Activated T-cell treated with anti-CD3 and anti-CD28 coated beads, Interleukin-2, amount 50 U/mL, for 4 hours (primary cell): Measurements from ENCODE around the gene CAMK2G. TPM values are rescaled to one million over a fixed set of nuclear protein-coding genes. Genes with fewer than 3 reads are reported as not detected.

ENCODE experiments used
- ATAC-seq, 2 donors: fragments of 200-7000 bp; cut with Tn5 transposase; one replicate each; pipeline ENCODE4 v1.10.0; 2021
- DNase-seq: peaks from one replicate; pipeline ENCODE4 v3.0.0-alpha.2; 2020
- H3K27me3 Mint-ChIP-seq: one replicate; pipeline ENCODE4 v1.8.0; 2021; ENCODE audit warnings: low read depth, mixed read lengths
- H3K36me3 Mint-ChIP-seq: one replicate; pipeline ENCODE4 v1.8.0; 2022; ENCODE audit warnings: mixed read lengths; ENCODE audit not compliant: insufficient read depth
- H3K4me1 Mint-ChIP-seq: one replicate; pipeline ENCODE4 v1.8.0; 2021; ENCODE audit warnings: low read depth, mixed read lengths
- H3K4me3 Mint-ChIP-seq: one replicate; pipeline ENCODE4 v1.8.0; 2021; ENCODE audit warnings: mild to moderate bottlenecking, moderate library complexity, mixed read lengths
- H3K9me3 Mint-ChIP-seq: one replicate; pipeline ENCODE4 v1.8.0; 2021; ENCODE audit warnings: mixed read lengths
- total RNA-seq, 3 donors: library from RNA; stranded (reverse); gene quantifications; one replicate each; pipeline ENCODE4 v1.2.1, GENCODE V29; 2021

CAMK2G gene
- total RNA-seq, 3 donors from 2014 or later, result 14.5 to 20.7 (median 16.6) TPM

DNA sequence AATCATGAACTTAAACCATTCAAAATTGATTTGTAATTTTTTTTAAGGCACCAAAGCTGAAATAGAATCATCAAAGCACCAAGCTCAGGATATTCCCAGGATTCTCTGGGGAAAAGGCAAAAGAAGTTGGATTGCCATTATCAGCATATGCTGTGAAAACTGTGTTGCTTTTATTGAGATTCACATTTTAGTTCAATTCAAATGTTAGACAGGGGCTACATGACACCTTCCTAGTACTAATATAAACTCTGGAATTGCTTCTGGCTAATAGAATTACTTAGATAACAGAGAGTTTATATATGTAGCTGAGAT is 58.7 kb downstream of the CAMK2G start:
- H3K4me1 Mint-ChIP-seq, result peaks cover 2% of the 10 kb centered on the region
- peaks cover 19% of the 10 kb centered on the region for H3K36me3 Mint-ChIP-seq
- ATAC-seq (no peak), DNase-seq (no peak)
- H3K27me3 Mint-ChIP-seq, result no peaks in the 10 kb centered on the region
- H3K4me3 Mint-ChIP-seq, result no peak overlapping the region
- no peaks in the 10 kb centered on the region for H3K9me3 Mint-ChIP-seq

DNA sequence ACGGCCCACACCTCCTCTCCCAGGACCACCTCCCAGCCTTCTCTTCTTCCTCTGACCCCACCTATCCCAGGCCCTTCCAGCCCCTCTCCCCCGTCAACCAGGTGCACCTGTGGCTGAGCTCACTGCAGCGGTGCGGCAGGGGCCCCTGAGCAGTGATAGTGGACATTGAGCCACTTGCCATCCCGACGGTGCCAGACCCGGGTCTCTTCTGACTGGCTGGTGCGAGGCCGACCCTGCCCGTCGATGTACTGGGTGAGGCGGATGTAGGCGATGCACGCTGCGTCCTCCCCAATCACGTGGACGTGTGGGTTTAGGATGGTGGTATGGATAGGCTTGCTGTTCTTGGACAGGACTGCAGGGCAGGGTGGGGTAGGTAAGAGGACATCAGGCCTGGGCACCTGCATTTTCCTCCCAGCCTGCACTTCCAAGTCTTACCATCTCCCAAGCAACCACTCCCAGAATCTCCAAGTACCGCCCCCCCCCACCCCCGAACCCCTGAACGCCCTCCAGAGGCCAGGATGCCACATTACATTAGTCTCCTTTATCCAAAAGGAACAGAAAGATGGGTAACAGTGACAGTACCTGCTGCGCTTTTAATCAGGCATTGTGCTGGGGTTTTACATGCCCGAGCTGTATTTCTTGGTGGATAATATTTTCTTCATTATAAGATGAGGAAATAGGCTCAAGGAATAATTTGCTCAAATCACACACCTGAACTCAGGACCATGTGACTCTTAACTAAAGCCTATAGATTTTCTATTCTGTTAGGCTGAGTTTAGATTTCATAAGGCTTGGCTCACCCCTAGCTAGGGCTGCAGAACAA is 59.2 kb downstream of the CAMK2G start:
- H3K9me3 Mint-ChIP-seq, result no peaks in the 10 kb centered on the region
- H3K36me3 Mint-ChIP-seq, result peaks cover 19% of the 10 kb centered on the region
- ATAC-seq (no peak), DNase-seq (no peak)
- H3K4me1 Mint-ChIP-seq, result peaks cover 6% of the 10 kb centered on the region
- no peak overlapping the region for H3K4me3 Mint-ChIP-seq
- no peaks in the 10 kb centered on the region for H3K27me3 Mint-ChIP-seq

DNA sequence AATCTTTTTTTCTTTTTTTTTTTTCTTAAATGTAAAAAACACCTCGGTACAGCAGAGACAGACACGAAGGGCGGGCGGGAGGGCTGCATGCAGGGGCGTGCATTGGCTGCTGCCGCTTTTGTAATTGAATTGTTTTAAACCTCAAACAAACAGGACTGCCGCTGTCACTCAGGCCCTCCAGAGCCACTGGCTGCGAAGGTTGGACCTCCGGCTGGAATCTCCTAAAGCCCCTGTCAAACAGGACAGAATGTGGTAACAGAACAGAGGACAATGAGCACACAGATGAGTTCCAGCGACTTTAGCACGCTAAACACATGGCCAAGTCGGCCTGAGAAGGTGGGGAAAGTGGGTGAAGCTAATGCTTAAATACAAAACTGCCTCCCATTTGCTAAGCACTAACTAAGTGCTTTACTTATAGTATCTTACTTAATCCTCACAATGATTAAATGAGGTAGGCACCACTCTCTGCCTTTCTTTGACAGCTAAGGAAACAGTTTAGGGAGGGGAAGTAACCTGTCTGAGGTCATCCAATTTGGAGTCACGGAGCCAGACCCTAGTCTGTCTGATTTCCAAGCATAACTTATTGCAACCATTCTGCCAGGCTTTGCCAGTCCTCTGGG is 60.0 kb downstream of the CAMK2G start:
- H3K4me3 Mint-ChIP-seq, result no peak overlapping the region
- no peak for ATAC-seq
- no peak for DNase-seq
- peaks cover 13% of the 10 kb centered on the region for H3K4me1 Mint-ChIP-seq
- H3K36me3 Mint-ChIP-seq, result peaks cover 20% of the 10 kb centered on the region
- no peaks in the 10 kb centered on the region for H3K27me3 Mint-ChIP-seq
- H3K9me3 Mint-ChIP-seq, result no peaks in the 10 kb centered on the region

DNA sequence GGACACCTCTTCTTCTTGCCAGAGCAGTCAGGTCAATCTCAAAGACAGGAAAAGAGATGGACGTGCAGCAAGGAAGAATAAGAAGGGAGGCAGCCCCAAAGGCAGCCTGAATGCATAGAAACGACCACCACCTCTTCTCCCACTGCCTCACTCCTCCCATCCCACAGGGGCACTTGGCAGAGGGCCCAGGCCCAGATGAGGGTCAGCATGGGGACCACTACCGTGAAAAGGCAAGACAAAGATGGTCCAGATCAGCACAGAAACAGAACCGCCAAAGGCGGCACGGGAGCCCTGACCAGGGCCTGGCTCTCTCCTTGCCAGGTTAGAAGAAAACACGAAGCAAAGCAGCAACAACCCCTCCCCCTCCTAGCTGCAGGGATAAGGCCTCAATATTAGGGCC is 61.0 kb downstream of the CAMK2G start:
- no peak for ATAC-seq
- H3K9me3 Mint-ChIP-seq, result no peaks in the 10 kb centered on the region
- H3K27me3 Mint-ChIP-seq, result no peaks in the 10 kb centered on the region
- no peak overlapping the region for H3K4me3 Mint-ChIP-seq
- peaks cover 22% of the 10 kb centered on the region for H3K4me1 Mint-ChIP-seq
- no peak for DNase-seq
- peaks cover 29% of the 10 kb centered on the region for H3K36me3 Mint-ChIP-seq

DNA sequence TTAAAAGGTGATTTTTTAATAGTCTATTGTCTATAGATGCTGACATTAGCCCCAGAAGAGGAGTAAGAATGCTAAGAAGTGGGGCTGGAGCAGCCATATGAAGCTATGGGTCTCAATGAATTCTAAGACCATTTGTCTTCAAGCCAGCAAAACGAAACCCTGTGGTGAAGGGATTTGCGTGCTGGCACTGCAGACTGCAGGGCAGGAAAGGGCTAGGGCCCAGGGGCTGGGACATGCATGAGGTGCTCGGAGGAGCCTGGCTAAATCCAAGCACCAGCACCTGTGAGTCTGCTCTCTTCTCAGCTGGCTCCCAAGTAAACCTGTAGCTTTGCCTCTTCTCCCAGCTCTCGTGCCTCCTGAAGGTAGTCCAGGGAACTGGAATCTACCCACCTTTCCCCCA is 61.7 kb downstream of the CAMK2G start:
- no peak for DNase-seq
- ATAC-seq, result no peak
- Mint-ChIP-seq H3K4me3 (peak overlapping the region; percentile 19), H3K9me3 (no peaks in the 10 kb centered on the region), H3K4me1 (peaks cover 25% of the 10 kb centered on the region), H3K27me3 (no peaks in the 10 kb centered on the region), H3K36me3 (peaks cover 29% of the 10 kb centered on the region)

DNA sequence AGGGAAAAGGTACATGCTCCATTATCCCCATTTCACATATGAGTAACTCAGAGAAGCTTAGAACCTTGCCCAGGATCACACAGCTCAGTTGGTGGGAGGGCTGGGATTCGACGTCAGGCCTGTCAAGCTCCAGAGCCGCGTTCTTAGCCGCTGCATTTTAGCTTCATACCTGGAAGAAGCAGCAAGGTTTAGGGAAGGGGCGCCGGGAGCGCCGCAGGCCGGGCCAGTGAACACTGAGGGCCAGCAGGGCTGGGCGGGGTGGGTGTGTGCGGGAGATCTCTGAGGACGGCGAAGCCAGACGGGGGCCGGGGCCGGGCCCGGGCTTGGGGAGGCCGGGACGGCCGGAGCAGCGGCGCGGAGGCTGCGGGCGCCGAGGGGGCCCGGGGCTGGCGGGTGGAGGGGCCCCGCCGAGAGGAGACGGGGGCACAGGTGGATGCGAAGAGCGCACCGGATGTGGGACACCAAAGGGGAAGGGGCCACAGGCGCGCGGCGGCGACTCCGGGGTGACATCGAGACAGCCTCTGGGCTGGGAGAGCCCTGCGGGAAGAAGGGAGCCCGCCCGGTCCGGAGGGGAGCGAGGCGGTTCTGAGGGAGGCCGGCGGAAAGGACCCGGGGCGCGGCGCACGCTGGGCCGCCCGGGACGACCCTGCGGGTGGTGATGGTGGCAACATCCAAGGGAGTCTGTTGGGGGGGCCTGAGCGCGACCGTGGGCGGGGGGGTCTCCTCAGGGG is 63.5 kb downstream of the CAMK2G start:
- ATAC-seq (peak; percentile 37 to 38), DNase-seq (peak; percentile 44)
- Mint-ChIP-seq H3K4me3 (peak overlapping the region; percentile 86), H3K36me3 (peaks cover 39% of the 10 kb centered on the region), H3K27me3 (no peaks in the 10 kb centered on the region), H3K9me3 (no peaks in the 10 kb centered on the region), H3K4me1 (peaks cover 43% of the 10 kb centered on the region)

DNA sequence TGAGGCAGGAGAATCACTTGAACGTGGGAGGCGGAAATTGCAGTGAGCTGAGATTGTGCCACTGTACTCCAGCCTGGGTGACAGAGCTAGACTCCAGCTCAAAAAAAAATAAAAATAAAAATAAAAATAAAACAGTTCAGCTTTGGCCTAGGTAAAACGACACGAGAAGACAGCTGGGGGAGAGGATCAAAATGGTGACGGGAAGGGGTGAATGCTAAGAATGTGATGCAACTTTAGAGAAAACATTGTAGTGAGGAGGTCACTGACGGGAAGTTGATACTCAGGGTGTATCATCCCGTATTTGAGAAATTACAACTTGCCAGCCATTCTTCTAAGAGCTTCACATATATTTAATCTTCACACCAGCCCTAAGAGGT is 64.0 kb downstream of the CAMK2G start:
- Mint-ChIP-seq H3K36me3 (peaks cover 42% of the 10 kb centered on the region), H3K4me1 (peaks cover 48% of the 10 kb centered on the region), H3K27me3 (no peaks in the 10 kb centered on the region), H3K4me3 (peak overlapping the region; percentile 86), H3K9me3 (no peaks in the 10 kb centered on the region)
- DNase-seq (no peak), ATAC-seq (peak in 1 of 2 donors; percentile 1)

DNA sequence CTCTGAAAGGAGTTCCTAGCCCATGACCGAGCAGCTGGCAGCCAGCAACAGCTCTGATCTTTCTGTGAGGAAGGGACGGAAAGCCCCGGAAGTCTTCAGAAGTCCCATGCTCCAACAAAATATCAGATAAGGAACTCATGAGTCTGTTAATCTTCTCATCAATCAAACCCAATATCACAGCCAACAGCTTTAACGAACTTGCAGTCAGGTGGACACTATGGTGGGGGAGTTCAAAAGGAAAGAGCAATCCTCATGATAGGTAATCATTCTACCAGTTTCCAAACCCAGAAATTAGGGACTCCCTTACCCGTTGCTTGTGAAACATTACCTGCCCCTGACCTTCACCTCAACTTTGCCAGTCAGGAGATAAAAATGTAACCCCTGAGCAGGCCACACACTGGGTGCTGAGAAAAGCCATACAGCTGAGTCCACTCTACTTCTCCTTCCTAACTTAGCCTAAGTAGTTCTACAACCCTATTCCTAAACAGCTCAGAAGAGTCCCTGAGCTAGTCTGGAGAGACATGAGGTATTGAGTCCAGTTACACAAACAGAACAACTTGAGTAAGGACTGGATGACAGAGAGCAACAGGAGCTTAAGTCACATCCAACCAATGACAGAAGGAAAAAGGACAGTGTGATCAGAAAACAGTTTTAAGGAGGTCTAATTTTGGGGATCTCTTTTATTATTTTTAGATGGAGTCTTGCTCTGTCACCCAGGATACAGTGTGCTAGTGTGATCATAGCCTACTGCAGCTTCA is 65.1 kb downstream of the CAMK2G start:
- no peaks in the 10 kb centered on the region for H3K9me3 Mint-ChIP-seq
- ATAC-seq (no peak), DNase-seq (no peak)
- H3K27me3 Mint-ChIP-seq, result no peaks in the 10 kb centered on the region
- H3K4me3 Mint-ChIP-seq, result peak overlapping the region; percentile 86
- H3K4me1 Mint-ChIP-seq, result peaks cover 48% of the 10 kb centered on the region
- H3K36me3 Mint-ChIP-seq, result peaks cover 43% of the 10 kb centered on the region

DNA sequence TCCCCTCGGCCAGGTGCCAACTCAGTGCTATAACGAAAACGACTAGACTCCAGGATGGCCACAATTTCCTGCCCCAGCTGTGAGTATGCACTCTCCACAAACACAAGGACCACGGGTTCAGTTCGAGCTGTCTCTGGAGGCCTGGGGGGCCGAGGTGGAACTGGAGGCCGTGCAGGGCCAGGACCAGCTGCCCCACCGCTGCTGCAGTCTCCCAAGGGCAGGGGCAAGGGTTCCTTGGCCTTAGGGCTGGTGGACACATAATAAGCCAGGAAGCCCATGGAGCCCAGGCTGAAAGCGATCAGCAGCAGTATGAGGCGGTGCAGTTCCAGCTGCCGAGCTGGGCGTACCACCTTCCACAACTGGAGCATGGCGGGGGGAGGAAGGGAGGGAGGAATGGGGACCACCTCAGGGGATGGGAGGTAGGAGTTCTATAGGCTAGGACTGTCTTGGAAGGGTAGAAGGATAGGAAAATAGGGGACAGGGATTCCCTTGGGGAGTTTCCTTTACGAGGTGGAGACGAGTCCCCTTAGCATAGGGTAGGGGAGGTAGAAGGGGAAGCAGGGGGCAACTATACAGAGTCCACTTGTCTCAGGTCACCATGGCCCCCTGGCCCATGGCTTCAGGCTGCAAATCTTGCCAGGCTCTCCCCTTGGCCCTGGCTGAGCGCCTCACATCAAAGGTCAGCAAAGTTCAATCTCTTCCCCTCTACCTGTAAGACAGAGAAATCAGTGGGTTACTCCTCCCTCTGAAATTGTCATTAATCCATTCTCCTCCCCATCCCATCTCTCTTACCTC is 66.1 kb downstream of the CAMK2G start:
- peaks cover 43% of the 10 kb centered on the region for H3K36me3 Mint-ChIP-seq
- H3K4me1 Mint-ChIP-seq, result peaks cover 53% of the 10 kb centered on the region
- ATAC-seq (no peak), DNase-seq (no peak)
- no peak overlapping the region for H3K4me3 Mint-ChIP-seq
- no peaks in the 10 kb centered on the region for H3K27me3 Mint-ChIP-seq
- no peaks in the 10 kb centered on the region for H3K9me3 Mint-ChIP-seq

DNA sequence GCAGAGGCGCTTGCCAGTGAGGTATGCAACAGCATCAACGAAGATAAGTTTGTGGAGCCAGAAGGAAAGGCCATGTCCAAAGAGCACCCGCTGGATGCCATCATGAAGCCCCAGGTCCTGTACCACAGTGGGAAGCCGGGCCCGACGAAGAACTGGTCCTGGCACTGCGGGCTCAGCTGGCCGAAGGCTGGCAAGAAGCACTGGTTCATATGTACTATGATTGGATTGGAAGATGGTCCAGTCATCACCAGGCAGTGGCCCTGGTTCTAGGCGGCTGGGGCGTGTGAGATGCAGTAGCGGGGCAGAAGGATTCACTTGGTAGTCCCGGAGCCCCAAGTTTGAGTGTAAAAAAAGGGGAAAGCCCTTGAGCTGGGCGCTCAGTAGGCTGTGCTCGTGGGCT is 66.9 kb downstream of the CAMK2G start:
- Mint-ChIP-seq H3K4me1 (peaks cover 51% of the 10 kb centered on the region), H3K4me3 (no peak overlapping the region), H3K9me3 (no peaks in the 10 kb centered on the region), H3K36me3 (peaks cover 43% of the 10 kb centered on the region), H3K27me3 (no peaks in the 10 kb centered on the region)
- ATAC-seq (no peak), DNase-seq (no peak)

DNA sequence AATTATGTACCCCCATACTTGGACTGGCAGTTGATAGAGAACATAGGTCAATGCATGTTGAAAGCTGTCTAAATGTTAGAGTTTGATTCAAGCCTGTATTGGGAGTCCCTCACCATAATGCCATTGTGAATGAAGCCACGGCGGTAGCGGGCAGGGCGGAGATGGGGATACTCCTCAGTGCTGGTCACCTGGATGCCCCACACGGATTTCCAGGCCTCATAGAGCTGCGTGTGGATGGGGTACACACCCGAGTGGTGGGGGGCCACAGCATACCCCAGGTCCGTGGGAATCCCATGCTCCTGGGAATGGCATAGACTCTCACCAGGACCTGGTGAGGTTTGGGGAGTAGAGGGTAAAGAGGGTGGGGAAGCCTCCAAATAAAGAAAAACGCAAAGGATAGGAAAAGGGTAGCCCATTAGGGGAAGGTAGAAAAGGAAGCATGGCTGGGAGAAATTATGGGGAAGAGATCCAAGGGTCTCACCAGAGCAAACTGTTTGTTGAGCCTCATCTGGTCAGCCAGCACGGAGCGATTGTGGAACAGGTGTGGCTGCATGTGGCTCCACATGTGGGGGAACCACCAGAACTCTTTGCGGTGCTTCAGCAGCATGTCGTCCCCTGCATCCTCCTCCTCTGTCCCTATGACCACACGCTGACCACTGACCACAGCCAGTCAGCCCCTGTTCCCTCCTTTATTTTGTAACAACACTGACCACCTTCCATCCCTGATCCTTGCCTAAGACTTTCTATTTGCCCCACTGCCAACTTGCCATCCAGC is 68.0 kb downstream of the CAMK2G start:
- DNase-seq (no peak), ATAC-seq (no peak)
- Mint-ChIP-seq H3K27me3 (no peaks in the 10 kb centered on the region), H3K36me3 (peaks cover 47% of the 10 kb centered on the region), H3K4me3 (no peak overlapping the region), H3K9me3 (no peaks in the 10 kb centered on the region), H3K4me1 (peaks cover 50% of the 10 kb centered on the region)

DNA sequence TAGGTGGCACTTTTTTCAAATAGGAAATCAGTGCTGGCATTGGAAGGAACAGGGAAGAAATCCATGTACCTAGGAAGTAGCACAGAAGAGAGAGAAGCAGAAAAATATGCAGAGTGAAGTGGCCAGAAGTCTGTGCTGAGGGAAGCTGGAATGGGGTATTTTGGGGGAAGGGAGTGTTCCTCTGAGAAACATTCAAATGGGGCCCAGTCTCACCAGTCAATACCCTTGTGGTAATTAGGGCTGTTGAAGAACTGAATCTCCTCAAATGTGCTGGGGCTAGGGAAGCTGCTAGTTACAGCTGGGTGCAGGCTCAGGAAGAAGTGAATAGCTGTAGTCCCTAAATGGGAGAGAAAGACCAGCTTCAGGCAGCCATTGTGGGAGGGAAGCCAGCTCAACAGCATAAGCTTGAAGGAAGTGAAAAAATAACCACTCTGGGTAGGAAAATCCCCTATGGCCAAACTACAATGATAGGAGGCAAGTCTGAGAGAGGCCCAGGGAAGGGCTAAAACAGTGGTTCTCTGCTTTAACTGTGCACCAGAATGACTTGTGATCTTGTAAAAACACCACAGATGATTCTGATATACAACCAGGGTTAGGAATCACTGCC is 70.6 kb downstream of the CAMK2G start:
- Mint-ChIP-seq H3K9me3 (no peaks in the 10 kb centered on the region), H3K27me3 (no peaks in the 10 kb centered on the region), H3K36me3 (peaks cover 41% of the 10 kb centered on the region), H3K4me1 (peaks cover 35% of the 10 kb centered on the region), H3K4me3 (no peak overlapping the region)
- ATAC-seq (no peak), DNase-seq (no peak)
